Cardiac fibroblast (primary cell): Measurements from ENCODE around the gene NCAM1.

Experiments
- DNase-seq, 2 donors: peaks; one replicate each; pipeline versions ENCODE4 v3.0.0 to v3.0.0-alpha.2; 2010; ENCODE audit warnings: low read depth in 2 of 2
- H3K4me3 ChIP-seq, 2 donors: replicated peaks in 1 of 2; 1 replicate in 1 of 2; 2 replicates in 1 of 2; pipeline ENCODE4 v1.5.1; 2011; ENCODE audit warnings: low read depth in 2 of 2, low read length in 2 of 2, mild to moderate bottlenecking in 2 of 2, moderate library complexity in 1 of 2
- CTCF ChIP-seq: IDR thresholded peaks from one replicate; pipeline ENCODE4 v1.5.1; 2011; ENCODE audit warnings: low read depth, mild to moderate bottlenecking, low read length, inconsistent platforms

NCAM1 gene

GRCh38 chr11:113253406-113253805 lies 292.2 kb downstream of the NCAM1 start:
- TF ChIP-seq CTCF, result no peak

GRCh38 chr11:113255096-113255495 lies 293.9 kb downstream of the NCAM1 start:
- no peak overlapping the region for H3K4me3 ChIP-seq
- no peak for TF ChIP-seq CTCF
- no peak for DNase-seq

More at GRCh38 chr11:113253406-113253805, 292.2 kb downstream of the NCAM1 start:
- DNase-seq, result no peak
- no peak overlapping the region for H3K4me3 ChIP-seq

- no peak overlapping the region for H3K4me3 ChIP-seq
- DNase-seq, result no peak
- no peak for TF ChIP-seq CTCF
These were observed 294.5 kb downstream of the NCAM1 start for GRCh38 chr11:113255741-113256140.

- no peak overlapping the region for H3K4me3 ChIP-seq
- TF ChIP-seq CTCF, result no peak
These were observed 295.4 kb downstream of the NCAM1 start for GRCh38 chr11:113256431-113257202.

GRCh38 chr11:113260096-113260425 lies 298.8 kb downstream of the NCAM1 start:
- DNase-seq, result no peak
- H3K4me3 ChIP-seq, result no peak overlapping the region
- no peak for TF ChIP-seq CTCF

More at GRCh38 chr11:113256431-113257202, 295.4 kb downstream of the NCAM1 start:
- DNase-seq, result no peak

- H3K4me3 ChIP-seq, result no peak overlapping the region
- no peak for DNase-seq
- TF ChIP-seq CTCF, result no peak
These were observed 299.3 kb downstream of the NCAM1 start for GRCh38 chr11:113260541-113260940.
